Measurements from ENCODE around the gene PLXNA3.

- TF ChIP-seq, protein P1, sequence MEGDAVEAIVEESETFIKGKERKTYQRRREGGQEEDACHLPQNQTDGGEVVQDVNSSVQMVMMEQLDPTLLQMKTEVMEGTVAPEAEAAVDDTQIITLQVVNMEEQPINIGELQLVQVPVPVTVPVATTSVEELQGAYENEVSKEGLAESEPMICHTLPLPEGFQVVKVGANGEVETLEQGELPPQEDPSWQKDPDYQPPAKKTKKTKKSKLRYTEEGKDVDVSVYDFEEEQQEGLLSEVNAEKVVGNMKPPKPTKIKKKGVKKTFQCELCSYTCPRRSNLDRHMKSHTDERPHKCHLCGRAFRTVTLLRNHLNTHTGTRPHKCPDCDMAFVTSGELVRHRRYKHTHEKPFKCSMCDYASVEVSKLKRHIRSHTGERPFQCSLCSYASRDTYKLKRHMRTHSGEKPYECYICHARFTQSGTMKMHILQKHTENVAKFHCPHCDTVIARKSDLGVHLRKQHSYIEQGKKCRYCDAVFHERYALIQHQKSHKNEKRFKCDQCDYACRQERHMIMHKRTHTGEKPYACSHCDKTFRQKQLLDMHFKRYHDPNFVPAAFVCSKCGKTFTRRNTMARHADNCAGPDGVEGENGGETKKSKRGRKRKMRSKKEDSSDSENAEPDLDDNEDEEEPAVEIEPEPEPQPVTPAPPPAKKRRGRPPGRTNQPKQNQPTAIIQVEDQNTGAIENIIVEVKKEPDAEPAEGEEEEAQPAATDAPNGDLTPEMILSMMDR (conservative IDR thresholded peaks at IDR 0.05 in 1 of 2, IDR thresholded peaks at IDR 0.05 in 1 of 2; ENCODE audit: extremely low read depth in 1 of 2, insufficient read depth in 1 of 2, low read depth in 1 of 2, low read length in 2 of 2): no peak
- TF ChIP-seq EZH2 (IDR thresholded peaks at IDR 0.05; ENCODE audit: borderline replicate concordance, low read length): no peak
Observed at GRCh38 chrX:154448484-154448883, 9.6 kb upstream of the PLXNA3 start.

Data from mammary epithelial cell (primary cell).